HG02938 (cell line): ENCODE data around the gene CHSY3.

Experiments
- ATAC-seq: cut with Tn5 transposase; IDR thresholded peaks from one replicate; pipeline ENCODE4 v1.9.1; 2021; ENCODE audit warnings: mild to moderate bottlenecking, moderate library complexity; ENCODE audit not compliant: unreplicated experiment

Gene CHSY3

DNA sequence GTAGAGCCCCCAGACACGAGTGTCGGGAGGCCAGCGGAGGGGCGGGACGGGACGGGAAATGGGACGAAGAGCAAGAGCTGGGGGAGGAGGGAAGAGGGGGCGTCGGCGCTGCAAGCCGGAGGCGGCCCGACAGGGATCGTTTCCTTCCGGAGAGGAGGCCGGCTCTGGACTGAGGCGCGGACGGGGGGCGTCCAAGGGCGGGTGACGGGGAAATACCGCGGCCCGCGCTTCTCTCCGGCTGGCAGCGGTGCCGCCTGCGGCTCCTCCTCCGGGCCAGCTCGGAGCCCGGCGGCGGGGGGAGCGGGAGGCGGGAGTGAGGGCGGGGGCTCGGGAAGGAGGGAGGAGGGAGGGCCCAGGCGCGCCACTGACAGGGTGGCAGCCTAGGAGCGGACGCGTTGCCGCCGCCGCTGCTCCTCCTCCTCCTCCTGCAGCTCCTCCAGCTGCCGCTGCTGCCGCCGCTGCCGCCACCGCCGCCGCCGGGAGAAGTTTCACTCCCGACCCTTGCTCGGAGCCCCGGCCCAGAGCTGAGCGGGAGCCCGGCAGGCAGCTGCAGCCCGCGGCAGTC lies at the start of gene CHSY3:
Gene CHSY3, plus strand, starts transcription at position 364 of the 565 bp plus-strand sequence.
- peak; percentile 41 for ATAC-seq

DNA sequence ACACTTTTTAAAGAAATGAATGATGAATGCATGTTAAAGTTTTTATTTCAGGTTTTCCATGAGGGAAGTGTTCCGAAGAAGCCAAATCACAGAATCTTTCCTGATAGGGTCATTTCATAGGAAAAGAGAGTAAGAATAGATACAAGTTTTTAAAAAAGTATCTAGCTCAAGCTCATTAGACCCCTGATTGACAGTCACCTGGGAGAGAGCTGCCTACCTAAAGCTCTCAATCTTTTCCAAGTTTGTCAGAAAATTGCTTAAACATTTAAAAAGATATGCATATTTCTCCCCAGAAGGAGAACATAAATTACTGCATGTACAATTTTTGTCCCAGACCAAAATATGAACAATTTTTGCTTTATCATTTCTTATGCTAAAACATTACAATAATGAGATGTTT lies 47.9 kb upstream of the CHSY3 start:
- ATAC-seq: no peak

DNA sequence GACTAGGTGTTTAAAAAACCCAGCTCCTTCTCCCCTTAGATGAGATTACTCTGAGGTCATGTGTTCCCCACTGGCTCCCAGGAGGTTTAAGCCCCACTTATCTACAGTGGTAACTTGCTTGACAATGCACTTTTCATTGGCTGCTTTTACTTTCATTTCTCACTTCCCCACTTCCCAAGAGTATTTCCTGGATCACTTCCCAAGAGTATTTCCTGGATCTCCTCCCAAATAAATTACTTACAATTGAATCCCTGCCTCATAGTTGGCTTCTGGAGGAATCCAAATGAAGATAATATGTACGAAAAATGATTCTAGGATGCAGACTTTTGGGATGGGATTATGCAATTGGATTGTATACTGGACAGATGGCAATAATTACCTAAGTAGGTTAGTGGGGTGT lies 47.1 kb upstream of the CHSY3 start:
- ATAC-seq: no peak

DNA sequence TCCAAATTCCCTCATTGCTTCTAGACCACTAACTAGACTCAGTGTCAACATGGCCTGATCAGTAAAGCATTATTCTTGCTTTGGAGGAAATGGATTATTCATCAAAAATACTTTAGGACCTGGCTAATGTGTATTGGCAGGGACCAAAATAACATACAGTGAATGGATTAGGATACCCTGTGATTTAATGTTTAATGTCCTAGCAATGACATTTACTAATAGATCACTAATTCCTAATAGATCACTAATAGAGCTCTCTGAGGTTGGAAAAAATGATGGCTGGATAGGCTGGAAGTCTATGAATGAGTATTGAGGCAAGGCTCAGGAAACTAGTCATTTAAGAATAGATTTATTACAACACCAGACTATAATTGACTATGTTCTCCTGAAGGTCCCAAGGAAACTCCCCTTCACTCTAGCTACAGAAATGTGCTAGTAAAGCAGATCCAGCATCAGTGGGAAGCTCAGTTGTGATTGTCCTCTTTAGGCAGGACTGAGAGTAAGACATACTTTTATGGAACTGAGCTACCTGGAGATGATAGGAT lies 46.1 kb upstream of the CHSY3 start:
- ATAC-seq: peak; percentile 63

DNA sequence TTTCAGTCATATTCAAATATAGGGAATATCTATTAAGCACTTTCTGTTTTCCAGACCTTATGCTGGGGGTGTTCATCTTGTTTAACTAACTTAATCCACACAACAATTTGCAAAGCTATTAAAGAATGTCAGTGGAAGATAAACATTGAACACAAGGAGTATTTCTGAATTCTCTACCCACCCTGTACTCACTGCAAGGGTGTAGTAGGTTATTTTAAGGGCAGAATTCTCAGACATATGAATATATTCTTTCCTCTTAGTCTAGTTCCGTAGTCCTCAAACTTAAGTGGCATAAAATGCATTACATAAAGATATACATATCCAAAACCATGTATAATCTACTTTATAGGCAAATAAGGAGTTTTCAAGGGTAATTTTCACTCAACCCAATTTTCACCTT lies 19.9 kb upstream of the CHSY3 start:
- ATAC-seq: no peak

DNA sequence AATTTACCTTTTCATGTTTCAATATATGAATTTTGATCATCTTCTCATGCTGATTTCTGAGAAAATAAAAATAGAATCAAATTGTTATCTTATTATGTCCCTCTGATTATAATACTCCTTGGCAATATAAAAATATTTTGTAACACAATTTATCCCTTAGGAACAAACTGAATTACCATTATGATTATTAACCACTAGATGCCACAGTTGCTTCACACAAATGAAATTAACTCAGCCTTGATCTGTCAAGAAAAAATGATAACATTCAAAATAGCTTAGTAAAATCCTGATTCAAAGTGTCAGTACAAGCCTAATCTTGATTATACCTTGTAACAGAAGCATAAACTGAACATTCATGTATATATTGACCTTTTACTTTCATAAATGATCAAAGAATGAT lies 4.8 kb upstream of the CHSY3 start:
- no peak for ATAC-seq

DNA sequence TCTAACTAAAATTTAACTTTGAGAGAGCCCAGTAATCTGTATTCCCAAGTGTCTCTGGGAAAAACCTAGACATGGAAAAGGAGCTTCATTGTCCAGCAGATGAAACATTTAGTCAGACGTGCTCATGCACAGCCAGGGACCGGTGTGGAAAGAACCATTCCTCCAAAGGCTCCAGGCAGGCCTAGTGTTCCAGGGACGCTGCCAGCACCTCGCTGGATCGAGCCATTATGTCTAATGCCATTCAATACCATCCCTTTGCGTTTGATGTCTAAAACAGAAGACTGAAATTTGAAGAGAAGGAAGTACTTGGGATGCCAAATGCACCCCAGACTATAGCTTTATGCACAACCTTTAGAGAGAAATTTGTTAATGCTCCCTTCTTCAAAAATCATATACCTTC lies 1.4 kb upstream of the CHSY3 start:
- no peak for ATAC-seq

DNA sequence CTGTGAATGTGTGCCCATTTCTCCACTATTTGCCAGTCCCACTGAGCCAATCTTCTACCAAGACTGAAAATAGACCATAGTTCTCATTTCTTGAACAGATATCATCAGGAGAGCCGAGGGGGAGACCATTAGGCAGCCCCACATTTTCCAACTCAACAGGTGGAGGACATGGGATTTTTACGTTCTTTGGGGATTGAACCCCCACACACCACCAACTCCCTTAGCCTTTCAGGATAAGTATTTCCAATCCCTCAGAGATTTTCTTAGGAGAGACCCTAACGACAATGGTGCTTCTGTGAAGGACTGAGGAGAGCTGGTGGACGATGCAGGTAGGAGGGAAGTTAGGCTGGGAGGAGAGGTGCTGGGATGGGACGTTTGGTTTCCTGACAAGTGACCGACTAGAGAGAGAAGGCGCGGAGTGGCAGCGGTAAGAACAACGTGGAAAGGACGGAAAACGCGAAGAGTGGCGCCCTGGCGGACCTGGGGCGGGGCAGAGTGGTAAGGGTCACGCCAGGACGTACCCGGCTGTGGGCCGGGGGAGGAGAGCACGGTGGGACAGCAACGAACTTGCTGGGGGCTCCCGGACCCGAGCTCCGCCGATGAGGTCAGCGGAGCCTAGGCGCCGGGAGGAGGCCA lies 681 bp upstream of the CHSY3 start:
- no peak for ATAC-seq

DNA sequence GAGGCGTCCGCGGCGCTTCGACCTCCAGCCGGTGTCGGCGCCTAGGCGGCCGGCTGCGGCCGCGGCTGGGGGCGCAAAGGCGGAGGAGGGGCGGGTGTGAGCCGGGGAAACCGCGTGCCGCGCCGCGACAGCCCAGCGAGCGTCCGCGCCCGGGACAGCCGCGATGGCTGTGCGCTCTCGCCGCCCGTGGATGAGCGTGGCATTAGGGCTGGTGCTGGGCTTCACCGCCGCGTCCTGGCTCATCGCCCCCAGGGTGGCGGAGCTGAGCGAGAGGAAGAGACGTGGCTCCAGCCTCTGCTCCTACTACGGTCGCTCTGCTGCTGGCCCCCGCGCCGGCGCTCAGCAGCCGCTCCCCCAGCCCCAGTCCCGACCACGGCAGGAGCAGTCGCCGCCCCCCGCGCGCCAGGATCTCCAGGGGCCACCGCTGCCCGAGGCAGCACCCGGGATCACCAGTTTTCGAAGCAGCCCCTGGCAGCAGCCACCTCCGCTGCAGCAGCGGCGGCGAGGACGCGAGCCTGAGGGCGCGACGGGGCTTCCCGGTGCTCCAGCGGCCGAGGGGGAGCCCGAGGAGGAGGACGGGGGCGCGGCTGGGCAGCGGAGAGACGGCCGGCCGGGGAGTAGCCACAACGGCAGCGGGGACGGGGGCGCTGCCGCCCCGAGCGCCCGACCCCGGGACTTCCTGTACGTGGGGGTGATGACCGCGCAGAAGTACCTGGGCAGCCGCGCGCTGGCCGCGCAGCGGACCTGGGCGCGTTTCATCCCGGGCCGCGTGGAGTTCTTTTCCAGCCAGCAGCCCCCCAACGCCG lies 605 bp downstream of the CHSY3 start:
- peak; percentile 38 for ATAC-seq

DNA sequence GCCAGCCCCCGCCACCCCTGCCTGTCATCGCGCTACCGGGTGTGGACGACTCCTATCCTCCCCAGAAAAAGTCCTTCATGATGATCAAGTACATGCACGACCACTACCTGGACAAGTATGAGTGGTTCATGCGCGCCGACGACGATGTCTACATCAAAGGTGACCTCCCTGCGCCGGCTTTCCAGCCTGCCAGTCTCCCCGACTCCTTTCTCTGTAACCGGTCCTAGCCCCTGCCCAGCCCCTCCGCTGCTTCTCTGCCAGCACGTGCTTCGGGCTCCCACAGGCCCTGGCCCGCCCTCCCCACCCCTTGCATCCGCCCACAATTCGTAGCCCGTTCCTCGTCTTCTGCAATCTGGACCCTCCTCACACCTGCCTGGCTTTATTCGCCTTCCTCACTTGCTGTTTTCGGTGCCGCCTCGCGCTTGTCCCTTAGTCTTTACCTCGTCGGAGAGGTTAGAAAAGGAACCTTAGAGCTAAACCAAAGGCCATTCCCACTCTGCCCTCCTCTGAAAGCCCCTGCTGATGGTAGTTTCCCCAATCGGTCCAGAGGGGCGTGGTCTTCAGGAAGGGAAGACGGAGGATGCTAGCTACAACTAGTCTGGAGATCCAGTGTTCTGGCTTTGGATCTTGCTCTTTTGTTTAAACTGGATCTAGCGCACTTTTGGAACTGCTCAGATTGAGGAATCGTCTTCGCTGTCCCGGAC lies 1.4 kb downstream of the CHSY3 start:
- no peak for ATAC-seq

DNA sequence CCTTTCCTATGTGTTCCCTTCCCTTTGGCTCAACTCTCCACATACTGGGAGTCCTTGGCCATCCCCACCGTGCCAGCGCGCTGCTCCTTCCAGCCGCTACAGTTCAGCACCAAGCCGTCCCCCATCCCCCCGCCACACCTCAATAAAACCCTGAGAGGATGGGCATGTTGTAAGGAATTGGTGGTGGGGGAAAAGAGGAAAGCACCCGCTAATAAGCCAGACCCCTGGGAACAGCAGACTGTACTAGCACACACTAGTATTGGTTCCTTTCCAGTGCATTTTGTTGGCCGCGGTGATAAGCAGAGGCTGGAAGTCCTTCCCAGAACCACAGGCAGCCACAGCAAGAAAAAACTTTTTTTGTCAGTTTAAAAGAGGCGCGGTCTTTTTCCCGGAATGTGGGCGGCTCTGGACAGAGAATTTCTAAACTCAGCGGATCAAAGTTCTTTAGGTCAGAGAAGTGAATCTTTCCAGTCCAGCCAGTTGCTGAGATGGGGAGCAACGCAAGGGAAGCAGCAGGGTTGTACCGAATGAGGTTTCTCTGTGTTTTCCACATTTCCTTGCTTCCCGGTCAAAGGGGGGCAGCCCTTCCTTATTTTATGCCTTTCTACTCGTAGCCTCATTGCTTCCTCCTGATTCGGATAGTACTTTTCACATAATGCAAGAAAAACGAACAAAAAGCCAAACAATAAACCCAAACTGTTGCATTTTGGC lies 2.1 kb downstream of the CHSY3 start:
- no peak for ATAC-seq

DNA sequence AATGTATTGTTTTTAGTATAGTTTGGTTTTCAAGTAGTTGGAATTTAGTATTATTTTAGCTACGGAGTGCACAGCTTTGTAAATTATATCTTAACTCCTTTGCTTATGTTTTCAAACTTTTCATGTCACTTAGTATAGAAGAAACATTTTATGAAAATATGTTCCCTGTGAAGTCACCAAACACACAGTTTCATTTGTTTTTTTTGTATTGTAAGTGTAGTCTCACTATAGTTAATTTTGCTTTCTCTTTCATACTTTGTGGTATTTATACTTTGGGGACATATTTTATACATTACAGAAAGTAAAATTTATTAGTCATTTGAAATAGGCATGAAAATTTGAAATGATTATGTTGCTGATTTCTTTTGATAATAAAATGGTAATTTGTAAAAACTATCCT lies 5.0 kb downstream of the CHSY3 start:
- ATAC-seq: no peak

DNA sequence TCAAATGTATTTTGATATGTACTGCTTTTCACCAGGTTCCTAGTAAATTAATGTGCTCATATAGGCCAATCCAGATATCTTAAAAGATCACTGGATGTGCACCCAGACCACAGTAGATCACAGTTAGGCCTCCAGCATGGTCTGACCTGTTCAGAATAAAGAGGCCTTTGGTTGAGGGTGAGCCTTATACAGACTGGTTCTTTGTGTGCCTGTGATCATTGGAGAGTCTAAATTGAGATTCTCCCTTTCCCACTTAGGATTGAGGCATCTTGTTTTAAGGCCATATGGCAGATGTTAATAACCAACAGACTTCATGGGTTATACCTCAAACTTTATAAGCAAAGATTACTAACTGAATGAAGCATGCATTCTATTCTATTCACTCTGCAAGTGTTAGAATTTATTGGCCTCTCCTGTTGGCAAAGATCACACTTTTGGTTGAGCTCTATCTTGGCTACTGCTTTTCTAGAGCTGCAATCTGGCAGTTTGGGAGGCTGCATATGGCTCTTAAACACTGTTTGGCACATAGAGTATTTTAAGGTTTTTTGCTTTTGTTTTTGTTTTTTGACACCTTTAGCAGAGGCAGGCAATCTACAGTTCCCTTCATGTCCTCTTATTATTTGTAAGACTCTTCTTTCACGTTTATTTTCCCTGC lies 8.5 kb downstream of the CHSY3 start:
- no peak for ATAC-seq

DNA sequence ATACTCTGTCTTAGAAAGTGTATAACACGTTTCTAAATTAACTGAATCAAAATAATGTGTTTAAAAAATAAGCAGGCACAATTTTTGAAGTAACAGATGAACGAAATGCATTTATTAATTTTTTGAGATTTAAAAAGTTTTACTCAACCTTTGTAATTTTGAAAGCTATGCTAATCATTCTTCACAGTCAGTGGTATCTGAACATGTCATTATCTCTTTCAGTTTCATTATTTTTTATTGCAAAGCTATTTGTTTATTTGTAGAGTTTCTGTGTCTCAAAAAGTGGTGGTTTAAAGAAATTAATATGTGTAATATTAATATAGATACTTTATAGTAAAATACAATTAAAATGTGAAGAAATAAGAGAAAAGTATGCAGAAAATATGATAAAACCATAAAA lies 11.2 kb downstream of the CHSY3 start:
- ATAC-seq: no peak

DNA sequence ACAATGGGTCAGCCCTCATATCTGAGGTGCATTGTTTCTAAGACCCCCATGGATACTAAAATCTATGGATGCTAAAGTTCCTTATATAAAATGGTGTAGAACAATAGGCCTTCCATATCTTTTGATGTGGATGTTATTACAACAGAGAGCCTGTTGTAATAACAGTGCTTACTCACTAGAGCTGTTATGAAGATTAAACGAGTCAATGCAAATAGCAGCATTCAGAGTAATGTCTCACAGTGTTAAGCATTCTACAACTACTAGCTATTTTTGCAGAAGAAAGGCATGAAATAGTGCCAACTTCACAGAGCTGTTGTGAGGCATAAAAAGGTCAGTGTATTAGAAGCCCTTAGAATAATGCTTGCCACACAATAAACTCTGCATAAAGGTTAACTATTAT lies 13.0 kb downstream of the CHSY3 start:
- ATAC-seq: no peak

DNA sequence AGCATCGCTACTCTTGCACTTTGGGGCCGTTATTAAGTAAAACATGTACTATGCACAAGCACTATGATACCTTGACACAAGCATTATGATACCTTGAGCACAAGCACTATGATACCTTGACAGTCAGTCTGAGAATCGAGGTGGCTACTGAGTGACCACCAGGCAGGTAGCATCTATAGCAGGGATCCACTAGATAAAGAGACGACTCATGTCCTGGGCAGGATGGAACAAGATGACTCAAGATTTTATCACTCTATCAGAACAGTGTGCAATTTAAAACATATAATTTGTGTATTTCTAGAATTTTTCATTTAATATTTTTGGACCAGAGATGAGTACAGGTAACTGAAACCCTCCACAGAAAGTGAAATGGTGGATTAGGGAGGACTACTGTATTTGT lies 16.9 kb downstream of the CHSY3 start:
- no peak for ATAC-seq

DNA sequence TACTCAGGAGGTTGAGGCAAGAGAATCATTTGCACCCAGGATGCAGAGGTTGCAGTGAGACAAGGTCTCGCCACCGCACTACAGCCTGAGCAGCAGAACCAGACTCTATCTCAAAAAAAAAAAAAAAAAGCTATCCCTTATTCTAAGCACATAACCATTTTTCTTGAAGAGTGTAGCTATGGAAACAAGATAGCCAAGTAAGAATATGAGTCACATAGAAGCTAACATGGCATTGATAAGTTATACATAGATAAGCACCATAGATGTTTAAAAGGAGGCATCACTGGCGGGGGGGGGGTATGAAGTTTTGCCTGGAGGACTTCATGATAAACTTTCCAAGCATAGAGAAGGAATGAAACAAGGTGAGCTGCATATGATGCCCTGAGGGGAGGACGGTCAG lies 26.0 kb downstream of the CHSY3 start:
- no peak for ATAC-seq

DNA sequence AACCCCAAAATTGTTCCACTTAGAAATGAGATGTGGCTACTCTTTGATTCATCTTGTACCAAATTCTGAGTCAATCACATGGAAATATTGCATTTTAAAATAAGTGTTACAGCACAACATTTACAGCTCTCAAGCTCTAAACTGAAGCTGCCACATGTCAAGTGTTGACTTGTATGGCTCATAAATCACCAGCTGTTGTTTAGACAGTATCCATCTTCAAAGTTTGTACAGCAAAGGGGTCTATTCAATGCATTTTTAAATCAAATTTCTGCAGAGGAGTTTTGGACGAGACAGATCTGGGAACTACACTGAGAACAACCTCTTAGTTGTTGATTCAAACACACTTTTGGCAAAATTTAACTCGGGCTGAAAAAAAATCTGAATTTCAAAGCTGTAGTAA lies 31.4 kb downstream of the CHSY3 start:
- ATAC-seq: no peak

DNA sequence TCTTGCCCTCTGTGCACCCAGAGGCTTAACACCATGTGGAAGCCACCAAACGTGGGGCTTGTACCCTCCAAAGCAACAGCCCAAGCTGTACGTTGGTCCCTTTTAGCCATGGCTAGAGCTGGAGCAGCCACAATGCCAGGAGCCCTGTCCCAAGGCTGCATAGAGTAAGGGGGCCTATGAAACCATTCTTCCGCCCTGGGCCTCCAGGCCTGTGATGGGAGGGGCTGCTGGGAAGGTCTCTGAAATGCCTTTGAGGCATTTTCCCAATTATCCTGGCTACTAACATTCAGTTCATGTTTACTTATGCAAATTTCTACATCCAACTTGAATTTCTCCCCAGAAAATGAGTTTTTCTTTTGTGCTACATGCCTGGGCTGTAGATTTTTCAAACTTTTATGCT lies 33.8 kb downstream of the CHSY3 start:
- no peak for ATAC-seq

DNA sequence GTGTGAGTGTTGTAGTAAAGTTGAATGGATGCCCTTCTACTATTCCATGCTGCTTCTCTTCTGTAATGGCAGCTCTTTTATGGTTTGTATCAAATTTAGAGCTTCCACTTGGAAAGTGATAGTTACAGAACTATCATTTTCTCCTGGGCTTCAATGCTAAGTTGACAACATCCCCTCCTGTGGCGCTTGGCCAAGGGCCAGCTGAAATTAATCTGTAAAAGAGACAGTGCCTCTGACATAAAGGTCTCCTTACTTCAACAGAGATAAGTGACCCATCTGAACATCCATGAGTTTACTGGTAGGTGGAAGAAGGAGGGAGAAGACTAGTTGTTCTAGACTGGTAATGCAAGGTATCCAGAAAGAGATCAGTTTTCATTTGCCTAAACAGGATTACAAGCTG lies 39.7 kb downstream of the CHSY3 start:
- ATAC-seq: no peak
